Type B pancreatic cell (in vitro differentiated cells): ENCODE data around the gene IL20RB. TPM values are rescaled to one million over a fixed set of nuclear protein-coding genes. Genes with fewer than 3 reads are reported as not detected.

ENCODE experiments used
- DNase-seq: peaks from one replicate; pipeline ENCODE4 v3.0.0; 2021; ENCODE audit warnings: mixed read lengths; ENCODE audit not compliant: unreplicated experiment; ENCODE audit errors: extremely low spot score
- H3K27ac Mint-ChIP-seq: 2 replicates; pipeline ENCODE4 v1.8.0; 2021; ENCODE audit warnings: mild to moderate bottlenecking, mixed read lengths
- H3K27me3 Mint-ChIP-seq: 2 replicates; pipeline ENCODE4 v1.8.0; 2021; ENCODE audit warnings: mixed read lengths
- H3K36me3 Mint-ChIP-seq: 2 replicates; pipeline ENCODE4 v1.8.0; 2021; ENCODE audit warnings: mixed read lengths
- H3K4me1 Mint-ChIP-seq: one replicate; pipeline ENCODE4 v1.8.0; 2021; ENCODE audit warnings: mixed read lengths; ENCODE audit not compliant: unreplicated experiment
- H3K4me3 Mint-ChIP-seq: 2 replicates; pipeline ENCODE4 v1.8.0; 2021; ENCODE audit warnings: mild to moderate bottlenecking, mixed read lengths
- H3K9me3 Mint-ChIP-seq: 2 replicates; pipeline ENCODE4 v1.8.0; 2021; ENCODE audit warnings: mixed read lengths
- CTCF ChIP-seq: fragments of 200-600 bp; sonication (generic); conservative IDR thresholded peaks from 2 replicates; pipeline ENCODE4 v1.5.0; 2021; ENCODE audit warnings: antibody characterized with exemption, mild to moderate bottlenecking
- total RNA-seq: library from RNA; stranded (reverse); gene quantifications from 2 replicates; pipeline ENCODE4 v1.2.1, GENCODE V29; 2021; ENCODE audit warnings: low replicate concordance

The IL20RB gene
- total RNA-seq, 1 donor from 2014 or later = 0.56 TPM

DNA sequence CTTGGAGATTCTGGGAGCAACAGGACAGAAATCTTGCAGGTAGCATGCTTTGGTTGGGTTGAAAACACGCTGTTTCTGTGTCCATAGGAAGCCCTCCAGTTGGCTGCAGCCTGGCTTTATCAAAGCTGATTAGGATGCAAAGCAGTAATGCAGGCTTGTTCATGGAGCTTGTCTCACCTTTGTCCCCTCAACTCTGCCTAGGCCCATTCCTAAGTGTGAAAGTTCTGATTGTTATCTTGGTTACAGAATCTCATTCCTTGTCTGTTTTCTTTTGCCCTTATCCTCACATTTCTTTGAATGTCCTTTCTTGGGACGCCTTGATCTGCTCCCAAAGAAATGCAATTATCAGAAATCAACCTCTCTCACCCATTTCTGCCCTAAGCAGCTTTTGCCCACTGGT, 83.5 kb downstream of the IL20RB start:
- Mint-ChIP-seq H3K27me3 (peaks cover 8% of the 10 kb centered on the region), H3K27ac (no peak overlapping the region), H3K4me3 (no peak overlapping the region), H3K4me1 (no peaks in the 10 kb centered on the region), H3K9me3 (no peaks in the 10 kb centered on the region), H3K36me3 (no peaks in the 10 kb centered on the region)
- no peak for TF ChIP-seq CTCF
- DNase-seq = no peak

GRCh38 chr3:137041686-137042085, 83.9 kb downstream of the IL20RB start:
- Mint-ChIP-seq H3K27ac (no peak overlapping the region), H3K4me3 (no peak overlapping the region), H3K27me3 (peaks cover 8% of the 10 kb centered on the region), H3K36me3 (no peaks in the 10 kb centered on the region), H3K9me3 (no peaks in the 10 kb centered on the region), H3K4me1 (no peaks in the 10 kb centered on the region)
- DNase-seq = no peak
- no peak for TF ChIP-seq CTCF

- TF ChIP-seq CTCF = no peak
- Mint-ChIP-seq H3K4me1 (no peaks in the 10 kb centered on the region), H3K27me3 (peaks cover 5% of the 10 kb centered on the region), H3K36me3 (no peaks in the 10 kb centered on the region), H3K27ac (no peak overlapping the region), H3K4me3 (no peak overlapping the region), H3K9me3 (no peaks in the 10 kb centered on the region)
- DNase-seq = no peak
Measured at GRCh38 chr3:137046747-137047146, 89.0 kb downstream of the IL20RB start.

DNA sequence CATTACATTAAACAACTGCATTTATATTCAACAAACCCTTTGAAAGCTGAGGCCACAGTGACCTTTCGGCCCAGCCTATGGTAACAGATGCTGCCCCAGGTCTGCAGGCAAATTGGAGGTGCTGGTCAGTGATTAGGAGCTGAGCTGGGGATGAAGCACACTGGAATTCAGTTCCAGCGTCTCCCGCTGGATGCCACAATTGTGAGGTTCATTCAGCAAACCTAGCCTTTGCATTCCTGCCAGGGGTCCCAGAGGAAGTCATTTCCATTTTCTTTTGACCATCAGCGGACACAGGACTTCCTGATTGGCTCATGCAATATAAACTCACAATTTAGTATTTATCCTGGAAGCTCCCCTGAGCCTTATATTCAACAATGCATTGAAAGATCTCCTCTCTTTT, 89.5 kb downstream of the IL20RB start:
- Mint-ChIP-seq H3K4me1 (no peaks in the 10 kb centered on the region), H3K27me3 (peaks cover 5% of the 10 kb centered on the region), H3K4me3 (no peak overlapping the region), H3K9me3 (no peaks in the 10 kb centered on the region), H3K27ac (no peak overlapping the region), H3K36me3 (no peaks in the 10 kb centered on the region)
- TF ChIP-seq CTCF = no peak
- no peak for DNase-seq

DNA sequence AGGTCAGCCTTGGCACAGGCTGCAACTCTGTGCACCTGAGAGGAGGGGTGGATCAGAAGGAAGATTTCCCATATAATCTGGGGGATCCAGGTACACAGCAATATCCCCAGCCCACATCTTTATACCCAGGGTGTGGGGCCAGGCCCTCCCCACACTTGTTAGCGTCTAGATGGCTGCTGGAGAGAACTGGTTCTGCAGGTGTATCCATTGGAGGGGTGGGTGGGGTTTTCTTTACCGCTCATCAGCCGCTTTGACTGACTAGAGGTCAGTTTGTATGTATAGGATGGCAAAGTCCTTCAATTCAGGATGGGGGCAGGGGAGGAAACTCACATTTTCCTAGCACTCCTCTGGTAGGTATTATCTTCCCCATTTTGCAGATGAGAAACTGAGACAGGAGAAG, 92.5 kb downstream of the IL20RB start:
- no peak for DNase-seq
- no peaks in the 10 kb centered on the region for H3K4me1 Mint-ChIP-seq
- H3K9me3 Mint-ChIP-seq = no peaks in the 10 kb centered on the region
- no peak for TF ChIP-seq CTCF
- no peak overlapping the region for H3K27ac Mint-ChIP-seq
- H3K27me3 Mint-ChIP-seq = no peaks in the 10 kb centered on the region
- H3K36me3 Mint-ChIP-seq = no peaks in the 10 kb centered on the region
- no peak overlapping the region for H3K4me3 Mint-ChIP-seq

GRCh38 chr3:137052298-137052697, 94.5 kb downstream of the IL20RB start:
- Mint-ChIP-seq H3K27ac (no peak overlapping the region), H3K4me3 (no peak overlapping the region), H3K36me3 (no peaks in the 10 kb centered on the region), H3K4me1 (no peaks in the 10 kb centered on the region), H3K27me3 (no peaks in the 10 kb centered on the region), H3K9me3 (no peaks in the 10 kb centered on the region)
- DNase-seq = no peak
- no peak for TF ChIP-seq CTCF
